ENCODE results near the gene CHID1. TPM values are rescaled to one million over a fixed set of nuclear protein-coding genes. Genes with fewer than 3 reads are reported as not detected.

Gene CHID1
- total RNA-seq, result 34.7 and 45.0 TPM in 2 replicates

GRCh38 chr11:910589-911030, at the start of gene CHID1:
TSS of gene CHID1 (minus strand) at chr11:910810. CDS start at chr11:904816, 5,994 bp downstream.

GRCh38 chr11:925496-926301, 15.1 kb upstream of the CHID1 start, which contains the start of gene AP2A2:
TSS of gene AP2A2 (plus strand) at chr11:925870. CDS start at chr11:926022, 152 bp downstream.

GRCh38 chr11:842370-843002, 68.1 kb downstream of the CHID1 start, which contains the start of the genes POLR2L and TSPAN4:
TSS of gene POLR2L (minus strand) at chr11:842529. CDS start at chr11:842508, 21 bp downstream.
TSS of gene TSPAN4 (plus strand) at chr11:842852. CDS start at chr11:850305, 7,453 bp downstream.

GRCh38 chr11:832529-833113, 78.0 kb downstream of the CHID1 start, which contains the start of gene CD151:
TSS of gene CD151 (plus strand) at chr11:832952. CDS start at chr11:836070, 3,118 bp downstream.

GRCh38 chr11:827897-828192, 82.8 kb downstream of the CHID1 start, which contains the start of gene CRACR2B:
TSS of gene CRACR2B (plus strand) at chr11:827919. CDS start at chr11:828608, 689 bp downstream.

GRCh38 chr11:818396-819128, 92.0 kb downstream of the CHID1 start, which contains the start of gene PNPLA2:
TSS of gene PNPLA2 (plus strand) at chr11:818914. CDS start at chr11:819719, 805 bp downstream.

Other genes starting within 250 kb of the CHID1 start
- gene DEAF1, start 215.6 kb downstream of the CHID1 start, total RNA-seq, result 39.4 and 44.8 TPM in 2 replicates
- 5.5 and 6.2 TPM in 2 replicates for gene TMEM80, start 215.0 kb downstream of the CHID1 start, total RNA-seq
- gene EPS8L2, start 204.6 kb downstream of the CHID1 start, total RNA-seq, result 2.7 and 3.9 TPM in 2 replicates
- 207 and 250 TPM in 2 replicates for gene TALDO1, start 163.3 kb downstream of the CHID1 start, total RNA-seq
- gene GATD1, start 133.3 kb downstream of the CHID1 start, total RNA-seq, result 22.7 and 25.9 TPM in 2 replicates
- gene CEND1, start 120.7 kb downstream of the CHID1 start, total RNA-seq, result under 0.01 and 0.18 TPM in 2 replicates
- gene SLC25A22, start 112.5 kb downstream of the CHID1 start, total RNA-seq, result 6.8 and 7.6 TPM in 2 replicates
- gene PIDD1, start 105.6 kb downstream of the CHID1 start, total RNA-seq, result 7.0 and 9.0 TPM in 2 replicates
- gene RPLP2, start 100.8 kb downstream of the CHID1 start, total RNA-seq, result 353 and 358 TPM in 2 replicates
- 15.0 and 23.4 TPM in 2 replicates for gene PNPLA2, start 91.9 kb downstream of the CHID1 start, total RNA-seq
- 2.7 and 4.8 TPM in 2 replicates for gene CRACR2B, start 82.9 kb downstream of the CHID1 start, total RNA-seq
- 545 and 757 TPM in 2 replicates for gene CD151, start 77.9 kb downstream of the CHID1 start, total RNA-seq
- gene POLR2L, start 68.3 kb downstream of the CHID1 start, total RNA-seq, result 159 and 286 TPM in 2 replicates
- gene TSPAN4, start 68.0 kb downstream of the CHID1 start, total RNA-seq, result 63.9 and 81.4 TPM in 2 replicates
- gene AP2A2, start 15.1 kb upstream of the CHID1 start, total RNA-seq, result 37.9 and 49.3 TPM in 2 replicates
- gene MUC6, start 125.9 kb upstream of the CHID1 start, total RNA-seq, result not detected in 2 replicates
- under 0.01 TPM in 1 of 2 replicates, not detected in the other for gene MUC2, start 164.1 kb upstream of the CHID1 start, total RNA-seq
- gene MUC5AC, start 247.1 kb upstream of the CHID1 start, total RNA-seq, result not detected in 2 replicates

All from endothelial cell of coronary artery (primary cell).